D341Med (cell line): ENCODE results near the gene LGALS4.
"Not testable (repeated sequence)": the region's sequence is repeated elsewhere in the genome, so short reads cannot be mapped to it uniquely, and the experiment has no call there.

ENCODE experiments used
- DNase-seq: peaks from one replicate; pipeline ENCODE4 v3.0.0; 2012; ENCODE audit warnings: low spot score

The LGALS4 gene

DNA sequence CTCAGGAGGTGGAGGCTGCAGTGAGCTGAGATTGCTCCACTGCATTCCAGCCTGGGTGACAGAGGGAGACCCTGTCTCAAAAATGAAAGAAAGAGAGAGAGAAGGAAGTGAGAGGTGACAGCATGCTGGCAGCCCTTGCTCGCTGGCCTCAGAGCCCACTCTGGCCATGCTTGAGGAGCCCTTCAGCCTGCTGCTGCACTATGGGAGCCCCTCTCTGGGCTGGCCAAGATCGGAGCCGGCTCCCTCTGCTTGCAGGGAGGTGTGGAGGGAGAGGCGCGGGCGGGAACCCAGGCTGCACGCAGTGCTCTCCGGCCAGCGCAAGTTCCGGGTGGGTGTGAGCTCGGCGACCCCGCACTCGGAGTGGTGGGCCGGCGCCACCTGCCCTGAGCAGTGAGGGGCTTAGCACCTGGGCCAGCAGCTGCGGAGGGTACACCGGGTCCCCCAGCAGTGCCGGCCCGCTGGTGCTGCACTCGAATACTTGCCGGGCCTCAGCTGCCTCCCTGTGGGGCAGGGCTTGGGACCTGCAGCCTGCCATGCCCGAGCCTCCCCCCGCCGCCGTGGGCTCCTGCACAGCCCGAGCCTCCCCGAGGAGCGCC is 8.6 kb upstream of the LGALS4 start:
- DNase-seq, result peak; percentile 8

DNA sequence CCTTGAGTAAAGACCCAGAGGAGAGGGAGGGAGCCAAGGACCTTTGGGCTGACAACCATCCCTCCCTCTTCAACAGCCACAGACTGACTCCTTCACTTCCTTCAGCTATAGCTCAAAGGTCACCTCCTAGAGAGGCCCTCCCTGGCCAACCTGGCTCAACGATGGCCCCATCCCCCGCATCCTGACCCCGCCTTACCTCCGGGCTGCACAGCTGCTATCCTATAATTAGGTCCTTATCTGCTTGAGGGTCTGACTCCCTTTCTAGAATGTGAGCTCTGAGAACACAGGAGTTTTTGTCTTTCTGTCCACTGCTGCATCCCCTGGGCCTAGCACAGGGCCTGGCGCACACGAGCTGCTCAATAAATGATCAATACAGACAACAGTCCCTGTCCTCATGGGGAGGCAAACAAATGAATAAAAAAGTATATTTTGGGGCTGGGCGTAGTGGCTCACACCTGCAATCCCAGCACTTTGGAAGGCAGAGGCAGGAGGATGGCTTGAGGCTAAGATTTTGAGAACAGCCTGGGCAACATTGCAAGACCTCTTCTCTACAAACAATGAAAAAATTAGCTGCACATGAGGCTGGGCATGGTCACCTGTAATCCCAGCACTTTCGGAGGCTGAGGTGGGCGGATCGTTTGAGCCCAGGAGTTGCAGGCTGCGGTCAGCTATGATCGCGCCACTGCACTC is 6.6 kb upstream of the LGALS4 start:
- peak; percentile 27 for DNase-seq

DNA sequence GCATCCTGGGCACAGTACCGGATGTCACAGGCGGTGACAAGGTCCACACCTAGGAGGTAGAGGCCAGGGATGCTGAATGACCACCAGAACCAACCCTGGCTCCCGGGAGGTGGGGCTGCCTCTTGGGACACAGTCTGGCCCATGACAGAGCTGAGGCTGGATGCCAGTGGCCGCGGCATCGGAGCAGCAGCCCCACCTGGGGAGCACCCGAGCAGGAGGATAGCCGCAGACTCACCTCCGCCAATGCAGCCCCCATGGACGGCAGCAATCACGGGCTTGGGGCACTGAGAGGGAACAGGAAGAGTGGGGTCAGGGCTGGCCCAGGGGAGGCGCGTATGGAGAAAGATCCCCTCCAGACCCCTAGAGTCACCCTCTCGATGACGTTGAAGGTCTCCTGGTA is 4.3 kb upstream of the LGALS4 start:
- DNase-seq, result no peak

DNA sequence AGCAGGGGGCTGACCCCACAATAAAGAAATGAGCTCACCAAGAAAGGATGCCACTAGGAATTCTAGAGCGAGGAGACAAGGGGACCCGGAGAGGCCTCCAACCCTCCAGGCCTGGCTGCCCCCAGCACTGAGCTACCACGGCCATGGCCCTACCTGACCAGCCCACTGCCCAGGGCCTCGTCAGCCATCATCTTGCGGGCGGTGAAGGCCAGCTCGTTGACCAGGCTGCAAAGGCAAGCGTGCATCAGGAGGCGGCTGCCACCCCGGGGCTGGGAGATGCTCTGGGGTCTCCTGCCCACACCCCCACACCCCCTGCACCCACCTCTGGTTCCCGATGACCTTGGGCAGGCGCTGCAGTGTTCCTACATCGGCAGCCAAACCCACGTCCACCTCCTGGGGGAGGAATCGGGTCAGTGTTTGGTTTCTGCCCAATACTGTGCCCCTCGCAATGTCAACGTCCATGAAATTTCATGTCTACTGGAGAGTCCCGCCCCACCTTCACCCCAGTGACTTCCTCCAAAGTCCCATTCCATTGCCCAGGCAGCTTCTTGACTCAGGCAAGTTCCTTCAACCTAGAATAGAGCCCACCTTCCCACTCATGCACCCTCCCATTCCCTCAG is 3.5 kb upstream of the LGALS4 start:
- DNase-seq, result no peak

DNA sequence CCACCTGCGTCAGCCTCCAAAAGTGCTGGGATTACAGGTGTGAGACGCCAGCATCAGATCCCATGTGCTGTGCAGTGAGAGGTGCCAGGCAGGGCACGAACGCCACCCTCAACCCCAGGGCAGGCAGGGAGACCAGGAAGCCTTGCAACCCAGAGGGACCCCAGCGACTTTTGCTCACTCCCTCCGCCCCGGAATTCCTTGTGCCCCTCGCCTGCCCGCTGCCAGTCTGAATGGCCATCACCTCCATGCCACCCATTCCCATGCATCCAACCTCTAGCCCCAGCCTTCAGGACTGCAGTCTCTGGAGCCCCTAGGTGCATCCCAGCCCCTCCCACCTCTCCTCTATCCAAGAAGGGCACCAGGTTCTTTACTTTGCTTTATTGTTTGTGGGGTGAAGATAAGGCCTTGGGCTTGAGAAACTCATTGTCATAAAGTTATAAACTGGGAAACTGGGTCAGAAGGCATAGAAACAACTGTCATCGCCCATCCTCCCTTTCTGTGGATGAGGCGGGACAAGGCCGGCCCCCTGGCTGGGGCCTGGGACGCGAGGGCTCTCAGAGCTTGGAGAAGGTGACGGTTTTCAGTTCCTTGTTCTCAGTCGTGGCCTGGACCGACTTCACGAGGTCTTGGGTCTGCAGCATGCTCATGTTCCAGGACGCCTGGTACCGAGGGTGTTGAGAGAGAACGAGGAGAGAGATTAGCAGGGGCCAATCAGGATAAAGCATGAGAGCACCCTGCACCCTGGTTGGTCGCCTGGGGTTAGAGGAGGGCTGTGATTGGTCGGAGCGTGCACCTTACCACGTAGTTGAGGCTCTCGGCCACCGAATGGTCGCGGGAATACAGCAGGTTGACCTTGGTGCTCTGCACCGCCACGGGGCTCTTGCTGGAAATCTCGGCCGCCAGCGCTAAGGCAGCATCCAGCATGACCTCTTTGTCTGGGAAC is 2.6 kb upstream of the LGALS4 start:
- peak; percentile 30 for DNase-seq

DNA sequence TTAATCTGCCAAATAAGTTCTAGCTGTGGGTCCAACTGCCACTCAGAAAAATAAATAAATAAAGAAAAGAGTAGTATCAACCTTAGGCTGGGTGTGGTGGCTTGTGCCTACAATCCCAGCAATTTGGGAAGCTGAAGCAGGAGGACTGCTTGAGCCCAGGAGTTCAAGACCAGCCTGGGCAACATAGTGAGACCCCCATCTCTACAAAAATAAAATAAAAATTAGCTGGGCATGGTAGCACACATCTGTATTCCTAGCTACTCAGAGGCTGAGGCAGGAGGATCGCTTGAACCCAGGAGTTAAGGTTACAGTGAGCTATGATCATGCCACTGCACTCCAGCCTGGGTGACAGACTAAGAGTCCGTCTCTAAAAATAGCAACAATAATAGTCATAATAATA is 1.2 kb upstream of the LGALS4 start:
- DNase-seq, result not testable (repeated sequence)

DNA sequence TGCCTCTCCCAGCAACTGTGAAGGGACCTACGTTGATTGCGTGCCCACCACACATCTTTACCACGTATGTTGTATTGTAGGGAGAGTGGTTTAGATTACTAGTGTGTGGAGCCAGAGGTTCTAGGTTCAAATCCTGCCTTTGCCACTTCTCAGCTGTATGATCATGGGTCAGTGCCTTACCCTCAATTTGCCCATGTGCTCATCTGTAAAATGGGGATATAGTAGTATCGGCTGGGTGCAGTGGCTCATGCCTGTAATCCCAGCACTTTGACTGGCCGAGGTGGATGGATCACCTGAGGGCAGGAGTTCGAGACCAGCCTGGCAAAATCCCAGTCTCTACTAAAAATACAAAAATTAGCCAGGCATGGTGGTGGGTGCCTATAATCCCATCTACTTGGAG is 578 bp upstream of the LGALS4 start:
- no peak for DNase-seq

DNA sequence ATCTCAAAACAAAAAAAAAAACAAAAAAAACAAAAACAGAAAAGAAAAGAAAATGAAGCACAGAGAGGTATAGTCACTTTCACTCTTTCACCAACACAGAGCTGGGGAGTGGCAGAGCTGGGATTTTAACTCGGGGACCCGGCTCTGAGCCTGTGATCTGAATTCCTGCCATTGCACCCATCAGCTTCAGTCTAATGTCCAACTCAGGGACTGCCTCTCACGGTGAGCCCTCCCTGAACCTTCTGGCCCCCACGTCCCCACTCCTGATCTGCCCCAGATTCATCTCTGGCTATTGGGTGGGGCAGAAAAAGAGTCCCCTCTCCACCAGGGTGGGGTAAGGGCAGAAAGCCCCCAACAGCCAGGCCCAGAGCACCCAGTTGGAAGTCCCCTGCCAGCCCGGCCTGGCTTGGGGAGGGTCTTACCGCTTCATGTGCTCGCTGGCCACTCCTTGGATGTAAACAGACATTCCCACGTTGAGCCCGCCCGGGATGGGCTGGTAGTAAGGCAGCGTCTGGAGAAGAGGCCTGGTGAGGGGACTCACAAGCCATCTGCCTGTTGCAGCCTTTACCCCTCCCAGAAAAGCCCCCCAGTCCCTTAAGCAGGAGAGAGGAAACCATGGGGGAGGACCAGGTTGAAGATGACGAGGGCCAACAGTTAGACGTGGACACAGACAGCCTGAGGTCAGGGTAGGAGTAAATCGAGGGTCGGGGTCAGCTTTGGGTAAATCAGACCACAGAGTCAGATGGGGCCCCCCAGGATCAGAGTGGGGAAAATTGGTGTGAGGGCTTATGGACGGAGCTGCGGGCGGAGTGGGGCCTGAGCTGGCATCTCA is 520 bp downstream of the LGALS4 start:
- peak; percentile 31 for DNase-seq

DNA sequence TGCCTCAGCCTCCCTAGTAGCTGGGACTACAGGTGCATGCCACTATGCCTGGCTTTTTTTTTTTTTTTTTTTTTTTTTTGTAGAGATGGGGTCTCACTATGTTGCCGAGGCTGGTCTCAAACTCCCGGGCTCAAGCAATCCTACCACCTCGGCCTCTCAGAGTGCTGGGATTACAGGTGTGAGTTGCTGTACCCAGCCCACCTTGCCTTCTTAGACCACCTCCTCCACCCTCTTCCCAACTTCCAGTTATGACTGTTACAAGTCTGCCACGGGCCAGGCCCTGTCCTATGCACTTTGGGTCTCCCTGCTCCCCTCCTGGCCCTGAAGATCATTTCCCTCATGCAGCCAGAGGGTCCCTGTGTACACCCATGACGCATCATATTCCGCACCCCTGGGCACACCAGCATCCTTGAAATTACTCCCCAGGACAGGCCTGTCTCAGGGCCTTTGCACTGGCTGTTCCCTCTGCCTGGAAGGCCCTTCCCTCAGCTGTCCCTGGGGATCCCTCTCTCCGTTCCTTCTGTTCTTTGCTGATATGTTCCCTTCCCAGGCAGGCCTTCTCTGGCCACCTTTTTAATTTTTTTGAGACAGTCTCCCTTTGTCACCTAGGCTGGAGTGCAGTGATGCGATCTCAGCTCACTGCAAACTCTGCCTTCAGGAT is 3.0 kb downstream of the LGALS4 start:
- DNase-seq, result no peak

DNA sequence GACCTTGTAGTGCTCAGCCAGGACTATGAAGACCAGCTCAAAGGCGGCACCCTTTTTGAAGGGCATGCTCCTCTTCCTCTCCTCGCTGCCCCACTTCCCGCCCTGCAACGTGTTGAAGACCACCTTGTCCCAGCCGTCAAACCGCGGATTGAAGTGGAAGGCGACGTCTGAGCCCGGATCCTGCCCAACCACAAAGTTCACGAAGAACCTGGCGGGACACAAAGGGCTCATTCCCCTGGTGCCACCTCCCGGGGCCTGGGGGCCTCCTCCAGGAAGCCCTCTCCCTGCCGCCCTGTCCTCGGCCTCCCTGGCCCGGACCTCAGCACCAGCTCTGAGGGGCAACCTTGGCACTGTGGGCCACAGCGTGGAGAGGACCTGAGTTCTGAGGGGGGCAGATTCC is 4.0 kb downstream of the LGALS4 start:
- peak; percentile 26 for DNase-seq

DNA sequence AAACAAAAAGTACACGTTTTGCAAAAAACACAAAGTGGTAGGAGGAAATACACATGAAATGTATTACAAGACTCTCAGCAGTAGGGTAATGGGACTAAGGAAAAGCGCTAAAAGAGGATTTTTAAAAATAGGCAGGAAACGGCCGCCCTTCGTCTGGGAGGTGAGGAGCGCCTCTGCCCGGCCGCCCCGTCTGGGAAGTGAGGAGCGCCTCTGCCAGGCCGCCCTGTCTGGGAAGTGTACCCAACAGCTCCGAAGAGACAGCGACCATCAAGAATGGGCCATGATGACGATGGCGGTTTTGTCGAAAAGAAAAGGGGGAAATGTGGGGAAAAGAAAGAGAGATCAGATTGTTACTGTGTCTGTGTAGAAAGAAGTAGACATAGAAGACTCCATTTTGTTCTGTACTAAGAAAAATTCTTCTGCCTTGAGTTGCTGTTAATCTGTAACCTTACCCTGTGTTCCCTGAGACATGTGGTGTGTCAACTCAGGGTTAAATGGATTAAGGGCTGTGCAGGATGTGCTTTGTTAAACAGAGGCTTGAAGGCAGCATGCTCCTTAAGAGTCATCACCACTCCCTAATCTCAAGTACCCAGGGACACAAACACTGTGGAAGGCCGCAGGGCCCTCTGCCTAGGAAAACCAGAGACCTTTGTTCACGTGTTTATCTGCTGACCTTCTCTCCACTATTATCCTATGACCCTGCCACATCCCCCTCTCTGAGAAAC is 5.2 kb downstream of the LGALS4 start:
- not testable (repeated sequence) for DNase-seq

DNA sequence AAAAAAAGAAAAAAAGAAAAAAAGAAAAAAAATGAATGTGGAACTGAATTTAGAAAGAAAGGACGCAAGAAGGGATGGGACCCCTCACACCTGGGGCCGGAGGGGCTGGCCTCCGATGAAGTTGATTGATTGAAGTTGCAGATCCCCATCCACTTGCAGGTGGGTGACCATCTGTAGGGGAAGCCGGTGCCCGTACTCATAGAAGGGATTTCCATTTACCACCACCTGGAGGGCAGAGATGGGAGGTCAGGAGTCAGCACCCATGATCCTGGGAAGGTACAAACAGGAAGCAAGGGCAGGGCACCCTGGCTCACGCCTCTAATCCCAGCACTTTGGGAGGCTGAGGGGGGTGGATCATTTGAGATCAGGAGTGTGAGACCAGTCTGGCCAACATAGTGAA is 6.4 kb downstream of the LGALS4 start:
- DNase-seq, result no peak

DNA sequence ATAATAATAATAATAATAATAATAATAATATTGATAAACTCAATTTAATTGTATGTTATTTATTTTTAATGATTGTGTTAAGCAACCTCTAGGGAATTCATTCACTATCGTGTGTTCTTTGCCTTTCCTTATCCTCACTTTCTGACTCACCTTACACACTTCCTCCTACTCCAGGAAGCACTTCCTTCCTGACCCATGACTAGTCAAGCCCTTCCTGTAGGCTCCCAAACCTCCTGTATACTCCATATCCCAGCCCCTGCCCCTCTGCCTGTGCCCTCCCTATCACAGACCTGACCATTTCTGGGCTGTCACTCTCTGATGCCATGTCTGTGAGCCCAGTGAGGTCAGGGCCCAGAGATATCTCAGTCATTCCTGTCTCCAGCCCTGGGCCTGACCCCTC is 7.6 kb downstream of the LGALS4 start:
- DNase-seq, result no peak

DNA sequence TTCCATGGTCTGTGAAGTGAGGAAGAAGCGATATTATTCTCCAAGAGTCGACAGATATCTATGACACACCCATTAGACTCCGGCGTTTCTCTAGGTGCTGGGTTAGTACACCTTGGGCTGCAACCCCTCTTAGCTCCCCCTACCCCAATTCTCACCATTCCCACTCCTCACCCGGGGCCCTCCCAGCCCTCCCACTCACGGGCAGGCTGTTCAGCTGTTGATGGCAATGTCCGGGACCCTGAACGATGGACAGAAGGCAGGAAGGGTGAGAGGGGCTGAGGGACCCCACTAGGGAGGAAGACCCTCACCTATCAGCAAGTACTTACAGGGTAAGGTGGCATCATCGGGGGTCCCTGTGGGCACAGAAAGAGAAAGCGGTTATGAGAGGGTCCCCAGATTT is 9.2 kb downstream of the LGALS4 start:
- no peak for DNase-seq

DNA sequence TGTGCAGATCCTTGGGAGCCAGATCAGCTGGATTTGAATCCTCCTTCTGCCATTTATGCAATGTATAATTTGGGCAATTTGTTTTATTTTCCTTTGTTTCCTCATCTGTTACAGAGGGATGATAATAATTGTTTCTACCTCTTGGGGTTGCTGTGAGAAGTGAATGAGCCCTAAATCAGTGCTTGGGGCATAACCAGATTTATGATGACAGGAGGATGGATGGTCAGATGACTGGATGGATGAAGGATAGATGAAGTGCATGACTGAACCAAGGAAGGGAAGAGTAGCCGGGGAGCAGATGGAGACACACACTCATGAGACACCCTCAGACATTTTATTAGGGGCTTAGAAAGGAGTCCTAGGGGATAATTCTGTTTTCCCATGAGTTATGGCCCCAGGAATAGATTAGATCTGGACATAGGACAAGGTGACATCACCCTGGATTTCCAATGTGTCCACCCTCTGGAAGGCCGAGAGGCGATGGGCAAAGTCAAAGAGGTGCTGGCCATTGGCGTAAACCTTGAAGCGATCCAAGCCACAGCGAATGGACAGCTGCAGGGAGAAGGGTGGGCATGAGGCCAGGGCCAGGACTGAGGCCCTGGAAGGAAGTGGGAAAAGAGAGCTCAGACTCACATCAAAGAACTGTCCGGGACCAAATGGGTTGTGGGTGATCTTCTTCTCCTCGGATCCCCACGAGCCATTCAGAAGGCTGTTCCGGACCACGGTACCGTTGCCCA is 11.2 kb downstream of the LGALS4 start:
- DNase-seq, result no peak

DNA sequence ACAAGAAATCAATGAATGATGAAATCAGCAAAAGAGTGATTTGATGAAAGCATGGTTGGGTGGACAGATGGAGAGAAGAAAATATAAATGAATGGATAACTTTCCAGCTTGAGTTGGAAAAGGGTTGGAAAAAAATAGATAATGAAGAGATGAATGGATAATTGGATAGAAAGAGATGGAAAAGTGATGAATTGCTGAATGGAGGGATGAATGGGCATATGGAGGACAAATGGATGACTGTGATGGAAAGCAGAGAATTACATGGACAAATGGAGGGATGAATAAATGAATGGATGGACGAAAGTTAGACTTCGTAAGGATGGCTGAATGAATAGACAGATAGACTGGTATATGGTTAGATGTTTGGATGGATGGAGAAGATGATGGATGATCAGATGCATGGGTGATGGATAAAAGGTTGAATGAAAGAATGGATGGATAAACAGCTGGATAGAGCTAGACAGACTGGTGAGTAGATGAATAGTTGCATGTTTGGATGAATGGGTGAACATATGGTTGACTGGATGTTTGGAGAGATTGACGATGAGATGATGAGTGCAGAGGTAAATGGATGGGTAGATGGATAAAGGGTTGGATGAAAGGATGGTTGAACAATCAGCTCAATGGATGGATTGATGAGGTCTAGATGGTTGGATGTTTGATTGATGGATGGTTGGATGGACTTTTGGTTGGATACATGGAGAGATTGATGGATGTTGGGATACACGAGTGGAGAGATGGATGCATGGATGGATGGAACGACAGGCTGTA is 12.0 kb downstream of the LGALS4 start:
- no peak for DNase-seq

DNA sequence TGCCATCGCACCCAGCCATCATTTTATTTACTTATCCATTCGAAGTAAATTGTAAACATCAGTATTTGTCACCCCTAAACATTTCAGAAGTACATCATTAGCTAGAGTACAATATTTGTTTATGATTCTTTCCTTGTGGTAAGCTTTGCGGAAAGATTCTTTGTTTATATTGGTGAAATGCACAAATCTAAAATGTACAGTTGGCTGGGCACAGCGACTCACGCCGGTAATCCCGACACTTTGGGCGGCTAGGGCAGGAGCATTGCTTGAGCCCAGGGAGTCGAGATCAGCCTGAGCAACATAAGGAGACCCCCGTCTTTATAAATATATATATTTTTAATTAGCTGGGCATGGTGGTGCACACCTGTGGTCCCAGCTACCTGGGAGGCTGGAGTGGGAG is 13.6 kb downstream of the LGALS4 start:
- no peak for DNase-seq

DNA sequence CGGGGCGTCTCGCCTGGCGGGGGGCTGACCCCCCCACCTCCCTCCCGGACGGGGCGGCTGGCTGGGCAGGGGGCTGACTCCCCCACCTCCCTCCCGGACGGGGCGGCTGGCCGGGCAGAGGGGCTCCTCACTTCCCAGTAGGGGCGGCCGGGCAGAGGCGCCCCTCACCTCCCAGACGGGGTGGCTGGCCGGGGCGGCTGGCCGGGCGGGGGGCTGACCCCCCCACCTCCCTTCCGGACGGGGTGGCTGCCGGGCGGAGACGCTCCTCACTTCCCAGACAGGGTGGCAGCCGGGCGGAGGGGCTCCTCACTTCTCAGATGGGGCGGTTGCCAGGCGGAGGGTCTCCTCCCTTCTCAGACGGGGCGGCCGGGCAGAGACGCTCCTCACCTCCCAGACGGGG is 15.0 kb downstream of the LGALS4 start:
- not testable (repeated sequence) for DNase-seq

DNA sequence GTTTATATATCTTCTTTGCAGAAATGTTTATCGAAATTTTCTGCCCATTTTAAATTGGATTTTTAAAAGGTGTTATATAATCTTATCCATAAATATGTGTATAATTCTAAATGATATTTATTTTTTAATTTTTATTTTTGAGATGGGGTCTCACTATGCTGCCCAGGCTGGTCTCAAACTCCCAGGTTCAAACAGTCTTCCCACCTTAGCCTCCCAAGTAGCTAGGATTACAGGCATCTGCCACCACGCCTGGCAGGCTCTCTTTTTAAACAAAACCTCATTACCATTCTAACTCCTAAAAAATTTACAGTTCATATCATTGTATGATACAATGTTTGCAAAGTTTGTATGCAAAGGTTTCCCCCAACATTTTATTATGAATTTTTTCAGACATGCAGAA is 16.6 kb downstream of the LGALS4 start:
- no peak for DNase-seq
